NCI-H1105 treated with DMSO at 0.1 percent for 48 hours (cell line): ENCODE results near the gene LRFN2.

Experiments
- DNase-seq: peaks from one replicate; lab custom pipeline; 2025; lab: John Stamatoyannopoulos, UW

Gene LRFN2

GRCh38 chr6:40377173-40377806 lies 209.9 kb downstream of the LRFN2 start:
- DNase-seq: no peak

- peak; percentile 68 for DNase-seq
Measured at GRCh38 chr6:40376113-40376650, 211.0 kb downstream of the LRFN2 start.

GRCh38 chr6:40373267-40373666 lies 213.9 kb downstream of the LRFN2 start:
- no peak for DNase-seq

DNA sequence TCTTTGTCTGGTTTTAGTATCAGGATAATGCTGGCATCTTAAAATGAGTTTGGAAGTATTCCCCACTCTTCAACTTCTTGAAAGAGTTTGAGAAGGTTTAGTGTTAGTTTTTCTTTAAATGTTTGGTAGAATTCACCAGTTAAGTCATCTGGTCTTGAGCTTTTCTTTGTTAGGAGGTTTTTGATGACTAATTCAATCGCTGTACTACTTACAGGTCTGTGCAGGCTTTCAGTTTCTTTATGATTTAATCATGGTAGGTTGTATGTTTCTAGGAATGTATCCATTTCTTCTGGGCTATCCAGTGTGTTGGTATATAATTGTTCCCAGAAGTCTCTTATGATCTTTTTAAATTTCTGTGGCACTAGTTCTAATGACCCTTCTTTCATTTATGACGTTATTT lies 215.5 kb downstream of the LRFN2 start:
- DNase-seq: no peak

DNA sequence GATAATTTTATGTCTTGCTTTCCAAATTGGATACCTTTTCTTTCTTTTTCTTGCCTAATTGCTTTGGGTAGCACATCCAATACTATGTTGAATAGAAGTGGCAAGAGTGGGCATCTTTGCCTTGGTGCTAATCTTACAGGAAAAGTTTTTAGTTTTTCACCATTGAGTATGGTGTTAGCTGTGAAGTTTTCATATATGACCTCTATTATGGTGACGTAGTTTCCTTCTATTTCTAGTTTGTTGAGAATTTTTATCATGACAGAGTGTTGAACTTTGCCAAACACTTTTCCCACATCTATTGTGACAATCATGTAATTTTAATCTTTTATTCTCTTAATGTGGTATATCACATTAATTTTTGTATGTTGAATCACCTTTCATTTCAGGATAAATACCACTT lies 216.1 kb downstream of the LRFN2 start:
- no peak for DNase-seq

- no peak for DNase-seq
Measured at GRCh38 chr6:40369891-40370290, 217.3 kb downstream of the LRFN2 start.

- DNase-seq: no peak
Measured at GRCh38 chr6:40369042-40369441, 218.1 kb downstream of the LRFN2 start.

DNA sequence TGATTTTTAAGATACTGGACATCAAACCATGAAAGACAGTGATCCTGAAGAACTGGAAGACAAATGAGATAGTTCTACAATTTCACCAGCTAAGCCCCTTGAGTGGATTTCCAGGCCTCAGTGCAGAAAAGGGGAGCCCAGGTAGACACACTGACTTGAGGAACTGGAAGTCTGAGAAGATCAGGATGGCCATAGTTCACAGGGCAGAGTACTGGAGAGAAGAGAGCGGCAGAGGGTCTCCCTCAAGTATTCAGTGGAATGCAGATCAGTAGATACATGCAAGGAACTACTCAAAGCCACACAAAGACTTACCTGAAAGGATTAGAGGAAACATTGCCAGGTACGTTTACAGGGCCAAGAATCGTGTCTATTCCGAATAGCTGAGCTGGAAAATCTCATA lies 224.3 kb downstream of the LRFN2 start:
- DNase-seq: no peak

GRCh38 chr6:40359808-40360207 lies 227.4 kb downstream of the LRFN2 start:
- DNase-seq: peak; percentile 60

GRCh38 chr6:40358473-40359460 lies 228.4 kb downstream of the LRFN2 start:
- no peak for DNase-seq

DNA sequence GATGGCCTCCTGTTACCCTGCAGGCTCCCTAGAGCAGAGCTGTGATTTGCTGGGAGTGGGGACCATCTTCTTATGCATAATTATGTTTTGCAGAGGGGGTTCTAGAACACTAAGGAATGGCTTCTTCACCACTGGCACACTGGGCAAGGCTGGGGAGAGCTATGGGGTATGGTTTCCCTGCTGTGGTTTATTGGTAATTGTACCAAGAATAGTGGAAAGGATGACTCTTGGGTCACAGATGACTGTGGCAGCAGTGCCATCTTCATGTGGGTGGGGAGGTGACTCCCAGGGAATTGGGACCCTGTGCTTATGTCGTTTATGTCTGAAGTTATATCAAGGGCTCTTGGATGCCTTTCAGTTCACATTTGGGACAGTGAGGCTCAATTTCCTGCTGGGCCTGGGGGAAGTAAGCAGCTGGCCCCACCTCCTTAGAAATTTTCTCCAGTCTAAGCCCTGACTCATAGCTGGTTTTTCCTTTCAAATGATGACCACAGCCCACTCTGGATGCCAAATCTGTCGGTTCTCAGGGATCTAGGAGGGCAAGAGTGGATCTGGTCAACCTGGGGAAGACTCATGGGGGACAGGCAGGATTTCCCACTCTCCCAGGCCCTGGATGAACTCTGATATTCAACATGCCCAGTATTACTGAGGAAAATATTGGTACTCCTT lies 230.8 kb downstream of the LRFN2 start:
- no peak for DNase-seq

DNA sequence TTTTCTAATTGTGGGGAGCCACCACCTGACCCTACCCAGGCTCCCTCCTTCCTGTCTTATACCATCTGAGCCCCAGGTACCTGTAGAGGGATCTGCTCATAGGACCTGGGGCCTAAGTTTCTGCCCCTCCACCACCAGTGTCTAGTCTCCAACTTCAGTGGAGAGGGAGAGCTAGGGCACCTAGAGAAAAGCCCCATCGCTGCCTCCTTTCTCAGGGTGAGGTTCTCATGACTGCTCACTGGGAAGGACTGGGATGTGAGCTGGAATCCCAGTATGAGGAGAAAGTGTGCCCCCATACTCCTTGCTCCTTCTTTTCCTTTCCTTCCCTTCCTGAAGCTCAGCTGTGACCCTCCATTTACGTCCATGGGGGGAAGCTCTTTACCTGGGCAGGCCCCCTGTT lies 231.6 kb downstream of the LRFN2 start:
- no peak for DNase-seq

DNA sequence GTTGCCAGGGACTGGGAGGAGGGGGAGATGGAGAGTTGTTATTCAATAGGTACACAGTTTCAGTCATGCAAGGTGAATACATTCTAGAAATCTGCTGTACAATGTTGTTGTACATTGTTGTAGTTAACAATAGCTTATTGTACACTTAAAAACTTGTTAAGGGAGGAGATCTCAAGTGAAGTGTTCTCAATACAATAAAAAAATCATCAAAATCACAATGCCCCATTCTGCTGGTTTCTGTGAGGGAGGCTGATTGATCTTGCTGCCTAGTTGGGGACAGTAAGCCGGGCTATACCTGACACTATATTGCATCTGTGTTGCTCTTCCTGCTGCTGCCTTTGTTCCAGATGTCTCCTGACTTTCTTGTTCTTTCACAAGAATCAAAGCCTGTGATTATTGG lies 232.1 kb downstream of the LRFN2 start:
- DNase-seq: no peak

DNA sequence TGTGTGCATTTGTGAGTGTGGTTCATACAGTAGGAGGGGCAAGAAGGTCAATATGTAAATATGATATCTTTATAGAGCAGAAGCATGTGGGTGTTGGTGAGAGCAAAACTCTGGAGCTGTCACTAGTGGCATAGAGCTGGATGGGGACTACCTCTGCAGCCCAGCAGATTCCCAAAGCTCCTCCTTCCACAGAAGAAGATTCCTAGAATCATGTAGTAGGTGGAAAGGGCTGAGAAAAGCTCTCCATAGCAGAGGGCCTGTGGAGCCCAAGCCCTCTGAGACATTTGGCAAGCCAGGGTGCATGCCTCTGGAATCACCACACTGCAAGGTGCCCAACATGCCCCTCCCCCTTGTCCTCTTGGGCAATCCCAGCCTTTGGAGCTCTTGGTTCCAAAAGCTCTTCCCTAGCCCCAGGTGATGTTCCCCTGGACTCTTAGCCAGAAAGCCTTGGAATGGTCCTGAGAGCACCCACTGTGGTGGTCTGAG lies 233.2 kb downstream of the LRFN2 start:
- DNase-seq: no peak

GRCh38 chr6:40353197-40353966 lies 233.8 kb downstream of the LRFN2 start:
- no peak for DNase-seq

DNA sequence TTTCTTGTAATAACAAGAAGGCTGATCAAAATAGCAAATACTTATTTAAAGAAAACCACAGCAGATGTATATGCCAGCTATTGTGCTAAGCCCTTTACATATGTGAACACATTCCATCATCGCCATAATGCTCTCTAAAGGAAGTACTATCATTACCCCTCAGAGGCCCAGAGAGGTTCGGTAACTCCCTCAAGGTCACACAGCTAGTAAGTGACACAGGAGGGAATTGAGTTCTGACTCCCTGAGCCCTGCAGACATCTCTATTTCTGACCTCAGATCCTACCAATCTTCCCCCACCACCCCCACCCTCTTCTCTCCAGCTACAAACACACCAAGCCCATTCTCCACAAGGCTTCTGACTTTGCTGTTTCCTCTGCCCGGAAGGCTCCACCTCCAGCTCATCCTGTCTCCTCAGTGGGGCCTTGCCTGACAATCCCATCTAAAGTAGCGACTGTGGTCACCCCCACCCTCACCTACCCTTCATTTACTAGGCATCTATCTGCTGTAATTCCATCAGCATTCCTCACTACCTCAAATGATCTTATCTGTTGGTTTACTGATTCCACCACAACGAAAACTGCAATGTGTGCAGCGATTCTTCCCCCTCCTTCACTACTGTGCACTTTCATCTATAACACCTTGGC lies 234.5 kb downstream of the LRFN2 start:
- no peak for DNase-seq

DNA sequence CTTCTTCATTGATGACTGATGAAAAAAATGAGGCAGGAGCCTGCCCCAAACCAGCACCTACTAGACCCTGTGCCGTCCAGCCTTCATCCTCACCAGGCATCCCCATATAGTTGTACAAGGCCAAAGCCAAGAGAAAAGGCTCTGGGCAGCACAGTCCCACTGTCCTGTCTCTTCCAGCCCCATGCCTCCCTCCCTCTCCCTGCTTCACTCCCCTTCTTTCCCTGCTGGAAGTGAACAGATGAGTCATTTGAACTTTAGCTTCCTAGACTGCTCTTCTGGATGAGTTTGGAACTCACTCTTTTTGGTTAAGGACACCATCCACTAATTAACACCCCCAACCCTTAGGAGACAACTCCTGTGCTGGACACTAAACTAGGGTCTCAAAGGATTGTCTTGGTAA lies 235.2 kb downstream of the LRFN2 start:
- no peak for DNase-seq

- no peak for DNase-seq
Measured at GRCh38 chr6:40350747-40351217, 236.4 kb downstream of the LRFN2 start.

GRCh38 chr6:40349901-40350746 lies 237.0 kb downstream of the LRFN2 start:
- no peak for DNase-seq
